GM15510 (cell line): ENCODE measurements around the gene CACNB2.

ENCODE experiments used
- POLR2A ChIP-seq: IDR thresholded peaks from 3 replicates; pipeline ENCODE4 v1.6.1; 2011; ENCODE audit warnings: borderline replicate concordance; ENCODE audit not compliant: insufficient read length; ENCODE audit errors: extremely low read depth

The CACNB2 gene

DNA sequence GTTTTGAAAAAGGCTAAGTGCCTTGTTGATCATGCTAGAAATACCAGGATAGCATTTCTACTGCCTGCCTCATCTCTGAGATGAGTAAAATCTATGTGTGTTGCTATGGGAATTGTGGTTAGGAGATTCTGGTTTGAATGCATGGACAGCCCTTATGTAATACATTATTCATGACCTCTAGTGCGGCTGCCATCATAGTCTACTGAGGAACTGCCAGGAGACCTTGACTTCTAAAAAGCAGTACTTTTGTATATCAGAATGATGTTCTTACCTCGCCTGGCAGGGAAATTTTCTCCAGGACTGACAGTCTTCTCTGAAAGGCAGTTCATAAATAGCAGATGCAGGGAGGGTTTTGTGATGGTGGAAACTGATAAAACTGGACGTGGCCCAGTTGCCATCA, 262.6 kb downstream of the CACNB2 start:
- TF ChIP-seq POLR2A: no peak

GRCh38 chr10:18404530-18404929, 264.3 kb downstream of the CACNB2 start:
- no peak for TF ChIP-seq POLR2A

GRCh38 chr10:18406136-18406535, 265.9 kb downstream of the CACNB2 start:
- TF ChIP-seq POLR2A: no peak

DNA sequence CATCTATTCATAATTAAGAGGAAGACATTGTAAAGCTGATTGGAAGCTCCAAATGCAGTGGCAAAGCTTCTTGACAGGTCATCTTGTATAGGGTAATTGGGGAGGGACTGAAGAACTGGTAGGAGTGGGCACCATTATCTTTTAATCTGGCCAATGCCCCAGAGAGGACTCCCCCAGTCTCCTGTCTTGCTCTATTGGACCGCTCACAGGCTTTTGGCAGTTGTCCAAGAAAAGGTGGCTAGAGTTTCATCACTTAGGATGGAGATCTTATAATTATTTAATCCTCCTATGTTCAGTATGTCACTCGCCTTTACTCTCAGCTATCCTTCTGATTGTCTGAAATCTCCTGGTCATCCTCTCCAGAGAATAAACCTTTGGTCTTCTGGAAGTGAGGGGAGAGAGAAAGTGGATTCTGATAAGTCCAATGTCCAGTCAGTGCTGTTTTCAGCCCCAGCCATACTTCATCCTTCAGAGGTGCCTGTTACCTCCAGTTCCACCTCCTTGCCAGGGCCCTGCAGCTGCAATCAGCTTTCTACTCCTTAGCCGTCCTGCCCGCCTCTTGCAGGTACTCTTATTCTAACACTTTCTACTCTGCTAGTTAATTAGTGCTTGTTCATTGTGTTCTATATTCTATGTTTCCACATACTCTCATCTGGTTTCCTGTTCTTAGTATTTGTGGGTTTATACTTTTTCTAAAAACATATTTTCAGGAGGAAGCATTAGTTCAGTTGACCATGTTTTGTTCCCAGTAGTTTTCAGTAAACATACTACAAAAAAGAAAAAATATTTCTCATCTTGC, 269.6 kb downstream of the CACNB2 start:
- TF ChIP-seq POLR2A: no peak

GRCh38 chr10:18414061-18414460, 273.8 kb downstream of the CACNB2 start:
- no peak for TF ChIP-seq POLR2A

DNA sequence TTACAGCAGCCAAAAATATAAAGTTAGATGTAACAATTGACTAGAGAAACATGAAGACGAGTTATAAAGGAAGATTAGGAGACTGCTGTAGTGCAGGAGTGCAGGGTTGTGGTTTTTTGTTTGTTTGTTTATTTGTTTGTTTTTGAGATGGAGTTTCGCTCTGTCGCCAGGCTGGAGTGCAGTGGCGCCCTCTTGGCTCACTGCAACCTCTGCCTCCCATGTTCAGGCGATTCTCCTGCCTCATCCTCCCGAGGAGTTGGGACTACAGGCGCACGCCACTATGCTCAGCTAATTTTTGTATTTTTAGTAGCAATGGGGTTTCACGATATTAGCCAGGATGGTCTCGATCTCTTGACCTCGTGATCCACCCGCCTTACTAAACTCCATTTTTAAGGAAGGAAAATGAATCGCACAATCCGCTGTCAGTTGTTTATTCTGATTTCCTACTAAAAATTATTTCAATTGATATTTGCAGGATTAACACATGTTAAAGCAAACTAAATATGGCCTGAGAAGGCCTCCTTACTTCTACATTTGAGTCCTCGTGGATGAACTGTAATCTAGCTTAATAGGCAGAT, 277.8 kb downstream of the CACNB2 start:
- no peak for TF ChIP-seq POLR2A

- TF ChIP-seq POLR2A: no peak
These were observed 278.5 kb downstream of the CACNB2 start for GRCh38 chr10:18418541-18419215.

DNA sequence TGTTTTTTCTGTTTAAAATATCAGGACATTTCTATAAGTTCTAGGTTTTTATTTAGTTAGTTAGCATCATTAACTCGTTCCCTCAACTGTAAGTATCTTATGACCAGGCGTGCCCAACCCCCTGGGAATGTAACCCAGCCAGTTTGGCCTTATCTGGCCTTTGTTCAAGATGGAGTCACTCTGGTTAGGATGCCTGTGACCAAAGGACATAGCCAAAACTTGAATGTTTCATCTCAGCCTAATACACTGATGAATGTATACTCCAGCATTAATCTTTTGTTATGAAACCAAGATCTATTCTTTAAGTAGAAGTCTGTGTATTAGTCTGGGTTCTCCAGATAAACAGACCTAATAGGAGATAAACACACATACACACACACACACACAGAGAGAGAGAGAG, 279.7 kb downstream of the CACNB2 start:
- no peak for TF ChIP-seq POLR2A

- TF ChIP-seq POLR2A: no peak
These were observed 281.6 kb downstream of the CACNB2 start for GRCh38 chr10:18421726-18422293.

DNA sequence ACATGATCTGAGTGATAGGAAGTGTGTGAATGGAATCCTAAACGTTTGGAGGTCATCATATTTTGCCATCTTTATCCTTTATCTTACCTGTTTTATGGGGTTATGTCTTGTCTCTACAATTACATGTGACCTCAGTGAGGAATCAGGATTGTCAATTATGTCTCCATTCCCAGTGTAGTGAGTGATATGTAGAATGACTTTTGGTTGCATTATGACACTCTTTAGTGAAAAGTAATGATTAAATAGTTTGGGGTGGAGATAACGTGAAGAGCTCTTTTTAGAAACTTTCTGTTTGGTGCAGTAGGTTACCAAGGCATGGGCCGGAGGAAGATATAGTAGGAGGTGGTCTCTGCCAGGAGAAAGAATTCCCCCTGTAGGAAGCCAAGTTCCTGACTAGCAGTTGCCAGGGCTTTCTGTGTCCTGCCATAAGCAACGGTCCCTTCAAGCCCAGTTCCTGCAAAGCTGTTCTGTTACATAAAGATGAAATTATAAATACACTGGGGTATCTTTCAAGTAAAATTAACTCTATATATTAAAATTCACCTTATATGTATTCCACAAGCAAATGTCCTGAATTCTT, 282.9 kb downstream of the CACNB2 start:
- no peak for TF ChIP-seq POLR2A

GRCh38 chr10:18424200-18424599, 284.0 kb downstream of the CACNB2 start:
- TF ChIP-seq POLR2A: no peak

DNA sequence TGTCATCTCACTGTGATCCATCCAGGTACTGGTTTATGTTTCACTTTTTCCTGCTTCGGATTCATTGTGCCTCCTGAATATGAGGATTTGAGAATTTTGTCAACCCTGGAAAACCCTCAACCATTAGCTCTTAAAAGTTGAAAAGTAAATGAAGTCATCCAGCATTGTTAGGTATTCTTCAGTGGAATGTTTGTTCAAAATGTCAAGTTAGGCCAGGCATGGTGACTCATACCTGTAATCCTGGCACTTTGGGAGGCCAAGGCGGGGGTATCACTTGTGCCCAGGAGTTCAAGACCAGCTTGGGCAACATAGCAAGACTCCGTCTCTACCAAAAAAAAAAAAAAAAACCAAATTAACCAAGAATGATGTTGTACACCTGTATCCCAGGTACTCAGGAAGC, 289.1 kb downstream of the CACNB2 start:
- TF ChIP-seq POLR2A: no peak

DNA sequence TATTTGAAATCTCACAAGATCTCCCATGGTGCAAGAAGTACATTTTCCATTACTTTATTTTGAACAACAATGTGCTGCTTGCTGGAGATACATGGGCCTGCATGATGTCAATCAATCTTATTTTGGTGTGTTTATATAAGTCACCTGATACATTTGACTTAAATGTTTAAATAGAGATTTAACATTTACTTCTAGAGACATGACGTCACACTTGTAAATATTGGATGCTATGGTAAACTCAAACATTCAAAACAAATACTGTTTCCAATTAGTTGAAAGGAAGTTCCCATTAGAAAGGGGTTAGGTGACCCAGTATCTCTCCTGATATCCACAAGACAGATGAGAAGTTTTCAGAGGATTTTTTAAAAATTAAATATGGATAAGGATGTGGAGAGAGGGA, 296.7 kb downstream of the CACNB2 start:
- TF ChIP-seq POLR2A: no peak

DNA sequence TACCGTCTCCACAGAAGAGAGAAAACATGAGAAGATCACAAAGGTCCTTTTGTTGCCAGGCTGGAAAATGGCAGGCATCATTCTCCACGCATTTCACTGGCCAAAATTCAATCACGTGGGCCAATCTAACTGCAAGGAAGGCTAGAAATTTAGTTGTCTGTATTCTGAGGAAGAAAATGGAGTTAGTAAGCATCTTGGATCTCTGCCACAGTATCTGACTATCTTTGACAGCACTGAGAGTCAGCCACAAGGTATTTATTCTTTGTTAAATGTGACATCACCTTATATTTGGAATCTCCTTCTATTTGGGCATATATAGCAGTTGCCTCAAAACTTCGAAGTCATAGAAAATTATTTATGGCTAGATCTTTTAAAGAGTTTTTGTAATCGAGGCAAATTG, 297.3 kb downstream of the CACNB2 start:
- no peak for TF ChIP-seq POLR2A
